22Rv1 (cell line): ENCODE measurements around the gene STOX2.

Source experiments
- ZFX ChIP-seq: fragments of 450-650 bp; IDR thresholded peaks from 2 replicates; pipeline ENCODE4 v1.6.1; 2017; ENCODE audit warnings: antibody characterized with exemption, borderline replicate concordance
- TF ChIP-seq, protein P1 (sequence below): fragments of 450-650 bp; IDR thresholded peaks from 2 replicates; pipeline ENCODE4 v1.5.1; 2017; ENCODE audit warnings: mild to moderate bottlenecking

DNA sequence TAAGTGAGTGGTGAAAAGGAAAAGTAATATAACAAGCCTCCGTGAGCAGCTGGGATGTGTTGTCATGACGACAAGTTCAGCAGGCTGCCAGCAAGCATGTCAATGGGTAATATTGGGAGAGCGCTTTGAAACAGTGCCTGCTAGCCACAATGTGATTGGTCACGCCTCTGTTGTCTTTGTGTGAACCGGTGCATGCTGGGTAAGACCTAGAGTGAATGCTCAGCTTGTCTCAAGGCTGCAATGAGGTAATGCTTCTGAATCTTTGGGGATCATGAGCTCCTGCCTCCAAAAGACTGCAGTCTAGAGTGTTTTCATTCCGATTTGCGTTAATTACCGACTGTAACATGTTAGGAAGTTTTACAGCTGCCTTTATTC is 54.9 kb downstream of the STOX2 start:
- TF ChIP-seq, protein P1, sequence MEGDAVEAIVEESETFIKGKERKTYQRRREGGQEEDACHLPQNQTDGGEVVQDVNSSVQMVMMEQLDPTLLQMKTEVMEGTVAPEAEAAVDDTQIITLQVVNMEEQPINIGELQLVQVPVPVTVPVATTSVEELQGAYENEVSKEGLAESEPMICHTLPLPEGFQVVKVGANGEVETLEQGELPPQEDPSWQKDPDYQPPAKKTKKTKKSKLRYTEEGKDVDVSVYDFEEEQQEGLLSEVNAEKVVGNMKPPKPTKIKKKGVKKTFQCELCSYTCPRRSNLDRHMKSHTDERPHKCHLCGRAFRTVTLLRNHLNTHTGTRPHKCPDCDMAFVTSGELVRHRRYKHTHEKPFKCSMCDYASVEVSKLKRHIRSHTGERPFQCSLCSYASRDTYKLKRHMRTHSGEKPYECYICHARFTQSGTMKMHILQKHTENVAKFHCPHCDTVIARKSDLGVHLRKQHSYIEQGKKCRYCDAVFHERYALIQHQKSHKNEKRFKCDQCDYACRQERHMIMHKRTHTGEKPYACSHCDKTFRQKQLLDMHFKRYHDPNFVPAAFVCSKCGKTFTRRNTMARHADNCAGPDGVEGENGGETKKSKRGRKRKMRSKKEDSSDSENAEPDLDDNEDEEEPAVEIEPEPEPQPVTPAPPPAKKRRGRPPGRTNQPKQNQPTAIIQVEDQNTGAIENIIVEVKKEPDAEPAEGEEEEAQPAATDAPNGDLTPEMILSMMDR: no peak
- TF ChIP-seq ZFX: no peak
